ENCODE data around the gene ABCA3. TPM values are rescaled to one million over a fixed set of nuclear protein-coding genes. Genes with fewer than 3 reads are reported as not detected.
"Not testable (repeated sequence)": the region's sequence is repeated elsewhere in the genome, so short reads cannot be mapped to it uniquely, and the experiment has no call there.

ABCA3 gene
- 18.4 TPM for polyA plus RNA-seq (ENCODE audit: insufficient read length)

DNA sequence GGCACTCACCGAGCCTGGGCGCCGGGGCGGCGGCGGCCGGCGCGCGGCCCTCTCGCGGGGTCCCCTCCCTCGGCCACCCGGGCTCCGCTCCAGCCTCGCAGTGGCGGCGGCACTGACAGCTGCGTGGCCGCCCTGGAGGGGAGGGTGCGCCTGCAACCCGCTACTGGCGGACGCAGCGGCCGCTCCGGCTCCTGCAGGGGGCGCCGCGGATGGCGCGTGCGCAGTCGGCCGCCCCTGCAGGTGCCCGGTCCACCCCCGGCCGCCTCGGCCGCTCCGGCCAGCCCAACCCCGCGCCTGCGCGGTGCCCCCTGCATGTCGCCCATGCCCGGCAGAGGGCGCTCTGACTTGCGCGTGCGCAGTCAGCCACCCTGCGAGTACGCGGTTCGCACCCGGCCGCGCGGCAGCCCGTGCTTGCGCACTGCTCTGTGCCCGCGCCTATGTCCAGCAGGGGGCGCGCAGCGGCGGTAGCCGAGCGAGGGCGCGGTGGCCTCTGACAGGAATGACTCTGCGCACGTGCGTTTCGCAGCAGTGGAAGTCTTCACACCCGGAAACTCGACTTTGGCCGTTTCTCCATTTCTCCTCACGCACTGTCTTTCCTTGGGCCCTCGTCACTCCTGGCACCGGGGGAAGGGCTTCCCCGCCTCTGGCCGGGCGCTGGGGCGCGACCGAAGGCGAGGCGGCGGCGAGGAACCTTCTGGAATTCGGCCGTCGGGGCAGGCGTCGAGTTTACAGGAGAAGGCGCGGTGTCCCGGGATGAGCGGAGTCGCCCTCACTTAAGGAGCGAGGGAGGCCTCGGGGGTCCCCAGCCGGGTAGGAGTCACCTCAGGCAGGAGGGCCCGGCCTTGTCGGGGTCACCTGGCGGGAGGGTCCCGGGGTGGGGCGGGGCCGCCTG, at the start of gene ABCA3:
Gene ABCA3 (minus strand): TSS at position 165 of the 892 bp plus-strand sequence. CDS start 14,262 bp downstream, outside the sequence.
- peak; percentile 97 for DNase-seq

DNA sequence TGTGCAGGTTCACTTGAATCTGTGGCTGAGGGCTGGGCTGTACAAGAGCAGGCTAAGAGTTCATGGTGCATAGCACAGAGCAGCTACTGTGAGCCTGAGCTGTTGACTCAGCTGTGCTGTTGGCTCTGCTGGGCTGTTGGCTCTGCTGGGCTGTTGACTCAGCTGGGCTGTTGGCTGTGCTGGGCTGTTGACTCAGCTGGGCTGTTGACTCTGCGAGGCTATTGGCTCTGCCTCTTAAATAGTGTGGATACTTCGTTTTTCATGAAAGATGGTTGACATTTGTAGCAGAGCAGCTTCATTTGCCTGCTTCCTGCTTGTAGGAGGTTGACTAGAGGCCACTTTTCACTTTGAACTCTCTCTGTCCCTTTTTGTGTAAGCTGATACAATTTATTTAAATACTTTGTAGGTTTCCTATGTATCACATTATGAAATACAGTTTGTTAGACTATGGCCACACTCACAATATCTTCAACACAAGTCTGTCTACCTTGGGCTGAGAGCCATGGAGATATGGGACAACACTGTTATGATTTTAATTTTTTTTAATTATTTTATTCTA, 48.4 kb upstream of the ABCA3 start:
- DNase-seq = no peak

DNA sequence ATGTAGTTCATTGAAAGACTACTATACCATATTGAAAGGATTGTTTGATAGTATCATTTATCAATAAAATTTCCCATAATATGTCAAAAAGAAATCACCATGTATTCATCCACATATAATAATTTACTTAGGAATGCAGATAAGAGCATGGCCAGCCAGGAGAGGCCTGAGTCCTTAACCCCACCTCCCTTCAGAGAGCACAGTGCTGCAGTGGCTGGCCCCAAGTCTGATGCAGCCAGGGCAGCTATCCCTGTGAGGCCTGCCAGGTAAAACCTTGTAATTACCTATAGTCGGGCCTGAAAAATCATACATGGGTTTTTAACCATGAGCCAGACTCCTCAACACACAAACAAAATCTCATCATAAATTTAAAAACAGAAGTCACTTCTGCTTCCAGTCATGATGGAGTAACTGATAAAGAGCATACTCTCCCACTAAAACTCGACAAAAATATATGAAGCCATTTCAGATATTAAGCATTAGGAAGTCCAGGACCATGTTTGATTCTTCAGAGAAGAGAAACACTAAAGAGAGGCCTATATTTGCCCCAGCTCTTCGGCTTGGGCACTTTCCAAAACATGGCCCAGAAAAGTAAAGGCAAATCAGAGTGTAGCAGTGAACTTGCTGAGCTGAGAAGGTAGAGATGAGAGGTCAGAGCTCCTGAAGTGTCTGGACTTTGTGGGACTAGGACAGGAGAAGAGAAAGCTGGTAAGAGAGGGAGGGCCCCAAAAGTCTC, 47.8 kb upstream of the ABCA3 start:
- no peak for DNase-seq

DNA sequence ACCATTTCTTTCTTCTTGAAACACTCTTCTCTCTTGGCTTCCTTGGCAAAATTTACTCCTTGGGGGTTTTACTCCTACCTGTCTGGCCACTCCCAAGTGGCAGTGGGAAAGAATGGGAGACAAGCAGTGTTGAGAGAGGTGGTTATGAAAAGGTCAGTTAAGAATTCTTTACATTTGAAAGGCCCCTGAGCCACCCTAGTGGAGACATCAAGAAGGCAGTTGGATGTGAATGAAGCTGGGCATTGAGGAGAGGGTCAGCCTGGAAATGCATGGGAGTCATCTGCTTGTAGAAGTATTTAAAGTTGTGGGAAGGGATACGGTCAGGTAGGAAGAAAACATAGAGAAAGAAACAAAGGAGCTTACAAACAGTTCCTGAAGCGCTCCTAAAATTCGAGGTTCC, 46.5 kb upstream of the ABCA3 start:
- DNase-seq = no peak

DNA sequence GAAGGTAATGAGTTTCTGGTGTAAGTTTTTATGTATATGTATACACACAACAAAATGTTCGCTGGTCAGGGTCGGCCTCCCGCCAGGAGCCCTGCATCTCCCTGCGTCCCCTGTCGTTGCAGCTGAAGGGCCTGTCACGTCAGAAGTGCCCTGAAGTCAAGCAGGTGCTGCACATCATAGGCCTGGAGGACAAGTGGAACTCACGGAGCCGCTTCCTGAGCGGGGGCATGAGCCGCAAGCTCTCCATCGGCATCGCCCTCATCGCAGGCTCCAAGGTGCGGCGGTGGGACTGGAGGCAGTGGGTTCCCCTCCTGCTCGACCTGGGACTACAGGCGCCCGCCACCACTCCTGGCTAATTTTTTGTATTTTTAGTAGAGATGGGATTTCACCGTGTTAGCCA, 45.5 kb upstream of the ABCA3 start:
- DNase-seq = not testable (repeated sequence)

DNA sequence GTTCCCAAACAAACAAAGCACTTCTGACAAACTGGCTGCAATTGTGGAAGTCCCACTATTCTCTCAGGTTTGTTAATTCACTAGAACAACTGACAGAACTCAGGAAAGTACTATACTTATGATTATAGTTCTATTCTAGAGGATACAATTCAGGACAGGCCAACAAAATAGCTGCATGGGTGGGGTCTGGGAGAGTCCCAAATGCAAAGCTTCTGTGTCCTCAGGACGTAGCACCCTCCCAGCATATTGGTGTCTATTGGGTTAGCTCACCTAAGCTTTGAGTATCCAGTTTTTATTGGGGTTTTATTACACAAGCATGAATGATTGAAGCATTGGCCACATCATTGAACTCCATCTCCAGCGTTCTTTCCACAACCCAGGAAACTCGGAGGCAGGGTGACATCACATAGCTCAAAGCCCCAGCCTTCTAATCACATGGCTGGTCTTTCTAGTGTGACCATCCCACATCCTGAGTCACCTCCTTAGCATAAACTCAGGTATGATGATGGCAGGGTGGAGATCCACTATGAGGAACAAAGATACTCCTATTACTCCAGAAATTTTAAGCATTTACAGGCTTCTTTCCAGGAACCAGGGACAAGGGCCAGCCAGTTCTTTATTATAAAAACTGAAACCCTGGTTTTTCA, 44.8 kb upstream of the ABCA3 start:
- DNase-seq = no peak

DNA sequence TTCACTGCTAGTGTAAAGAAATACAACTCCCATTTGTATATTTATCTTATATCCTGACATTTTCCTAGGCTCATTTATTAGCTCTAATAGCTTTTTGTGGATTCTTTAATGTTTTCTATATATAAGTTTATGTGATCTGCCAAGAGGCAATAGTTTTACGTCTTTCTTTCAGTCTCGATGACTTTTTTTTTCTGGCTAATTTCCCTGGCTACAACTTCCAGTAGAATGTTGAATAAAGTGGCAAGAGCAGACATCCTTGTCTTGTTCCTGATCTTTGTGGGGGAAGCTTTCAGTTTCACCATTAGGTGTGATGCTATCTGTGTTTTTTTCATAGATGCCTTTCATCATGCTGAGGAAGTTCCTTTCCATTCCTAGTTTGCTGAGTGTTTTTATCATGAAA, 43.9 kb upstream of the ABCA3 start:
- DNase-seq = no peak

DNA sequence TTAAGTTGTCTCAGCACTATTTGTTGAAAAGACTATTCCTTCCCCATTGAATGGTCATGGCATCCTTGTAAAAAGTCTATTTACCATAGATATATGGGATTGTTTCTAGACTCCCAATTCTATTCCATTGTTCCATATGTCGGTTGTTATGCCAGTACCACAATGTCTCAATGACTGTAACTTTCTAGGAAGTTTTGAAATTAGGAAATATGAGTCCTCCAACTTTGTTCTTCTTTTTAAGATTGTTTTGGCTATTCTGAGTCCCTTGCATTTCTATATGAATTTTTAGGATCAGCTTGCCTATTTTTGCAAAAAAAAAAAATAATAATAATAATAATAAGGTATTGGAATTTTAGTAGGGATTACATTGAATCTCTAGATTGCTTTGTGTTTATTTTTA, 43.0 kb upstream of the ABCA3 start:
- DNase-seq = no peak

DNA sequence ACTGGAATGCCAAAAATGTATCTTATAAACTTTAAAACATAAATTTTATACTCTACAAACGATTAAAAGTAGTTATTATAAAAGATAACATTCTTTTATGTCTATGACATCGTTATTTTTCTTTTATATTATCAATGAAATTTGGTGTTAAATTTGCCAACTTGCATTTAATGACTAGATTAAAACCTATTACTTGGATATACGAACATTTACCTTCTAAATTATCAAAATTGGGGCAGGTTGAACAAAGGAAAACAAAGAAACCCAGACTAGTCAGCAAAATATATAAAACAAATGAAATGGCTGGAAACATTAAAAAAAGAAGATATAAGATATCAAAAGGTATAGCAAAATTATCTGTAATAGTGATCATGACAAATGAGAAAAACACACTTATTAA, 34.1 kb upstream of the ABCA3 start:
- no peak for DNase-seq

DNA sequence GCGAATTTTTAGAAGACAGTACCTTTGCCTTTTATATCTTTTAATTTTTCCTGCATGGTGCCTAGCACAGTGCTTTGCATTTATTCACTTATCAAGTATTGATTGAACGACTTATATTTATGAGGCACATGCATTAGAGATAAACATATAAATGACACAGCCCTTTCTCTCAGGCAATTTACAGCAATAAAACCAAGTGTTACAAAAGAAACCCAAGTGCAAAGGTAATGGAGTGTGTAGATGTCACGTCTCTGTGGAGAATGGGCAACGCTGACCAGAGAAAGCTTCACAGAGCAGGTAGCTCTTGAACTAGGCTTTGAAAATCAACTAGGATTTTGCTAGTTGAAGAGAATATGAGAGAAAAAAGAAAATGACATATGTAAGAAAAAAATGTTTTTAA, 32.6 kb upstream of the ABCA3 start:
- DNase-seq = no peak

DNA sequence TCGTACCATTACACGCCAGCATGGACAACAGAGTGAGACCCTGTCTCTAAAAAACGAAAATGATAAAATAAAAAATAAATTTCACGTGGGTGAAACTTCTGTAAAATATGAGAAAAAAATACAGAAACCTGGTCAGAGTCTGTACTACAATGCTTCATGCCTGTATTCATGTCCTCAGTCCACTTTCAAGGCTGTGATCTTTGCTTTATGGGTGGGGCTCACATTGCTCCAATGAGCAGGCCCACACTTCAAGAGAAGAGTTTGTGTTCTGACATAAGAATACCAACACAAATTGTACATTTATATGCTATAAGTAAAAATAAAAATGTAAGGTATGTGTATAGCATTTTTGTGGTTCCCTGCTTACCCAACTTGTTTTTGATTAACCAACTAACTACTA, 32.2 kb upstream of the ABCA3 start:
- no peak for DNase-seq

DNA sequence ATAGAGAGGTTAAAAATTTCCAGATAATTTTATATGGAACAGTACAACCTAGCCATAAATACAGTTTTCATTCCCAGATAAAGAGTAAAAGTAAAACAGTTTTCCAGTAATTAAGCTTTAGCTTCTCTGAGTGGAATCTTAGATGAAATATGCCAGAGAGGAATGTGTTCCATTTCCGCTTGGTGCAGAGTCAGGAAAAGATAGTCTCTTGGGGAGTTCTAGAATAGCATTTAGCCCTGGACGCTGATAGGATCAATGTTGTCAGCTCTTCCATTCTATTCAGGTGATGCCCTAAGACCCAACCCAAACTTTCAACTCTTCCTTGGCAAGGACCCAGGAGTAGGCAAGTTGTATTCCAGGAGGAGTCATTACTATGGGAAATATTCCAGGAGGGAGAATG, 30.9 kb upstream of the ABCA3 start:
- peak; percentile 27 for DNase-seq

DNA sequence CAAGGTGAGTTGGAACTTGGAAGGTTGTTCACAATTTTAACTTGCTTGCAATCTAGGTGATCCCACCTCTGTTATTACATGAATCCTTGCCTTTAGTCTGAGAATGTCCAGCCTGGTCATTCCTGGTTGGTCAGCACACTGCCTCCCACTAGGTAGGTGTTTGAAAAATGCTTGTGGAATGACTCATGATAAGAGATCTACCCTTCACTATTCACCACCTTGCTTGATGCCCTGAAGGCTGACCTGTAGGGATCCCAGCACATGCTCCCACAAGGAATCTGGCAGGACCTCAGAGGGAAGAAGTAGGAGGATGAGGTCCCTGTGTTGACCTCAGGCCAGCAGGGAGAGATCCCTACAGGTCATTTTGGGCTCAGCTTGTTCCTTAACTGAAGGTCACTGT, 30.2 kb upstream of the ABCA3 start:
- no peak for DNase-seq

DNA sequence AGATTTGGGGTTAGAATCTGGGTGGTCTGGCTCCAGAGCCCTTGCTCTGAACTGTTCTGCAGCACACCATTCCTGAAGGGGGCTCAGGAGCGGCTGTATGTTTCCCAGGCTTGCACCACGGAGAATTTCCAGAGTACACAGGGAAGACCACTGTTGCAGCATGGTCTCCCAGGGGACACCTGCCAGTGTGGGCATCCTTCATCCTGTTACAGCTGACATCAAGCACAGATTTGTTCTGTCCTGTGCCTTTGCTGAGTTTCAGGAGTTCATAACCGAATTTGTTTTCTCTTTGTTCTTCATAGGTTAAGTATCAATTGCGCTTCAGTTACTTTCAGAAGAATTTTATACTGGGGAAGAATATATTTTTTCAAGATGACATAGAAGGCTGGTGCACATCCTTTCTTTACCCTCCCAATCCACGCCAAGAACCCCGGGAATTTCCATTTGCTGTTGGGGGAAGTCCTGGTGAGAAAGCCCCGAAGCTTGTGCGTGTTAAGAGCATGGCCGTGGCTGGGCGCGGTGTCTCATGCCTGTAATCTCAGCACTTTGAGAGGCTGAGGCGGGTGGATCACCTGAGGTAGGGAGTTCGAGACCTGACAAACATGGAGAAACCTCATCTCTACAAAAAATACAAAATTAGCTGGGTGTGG, 26.3 kb upstream of the ABCA3 start:
- no peak for DNase-seq

DNA sequence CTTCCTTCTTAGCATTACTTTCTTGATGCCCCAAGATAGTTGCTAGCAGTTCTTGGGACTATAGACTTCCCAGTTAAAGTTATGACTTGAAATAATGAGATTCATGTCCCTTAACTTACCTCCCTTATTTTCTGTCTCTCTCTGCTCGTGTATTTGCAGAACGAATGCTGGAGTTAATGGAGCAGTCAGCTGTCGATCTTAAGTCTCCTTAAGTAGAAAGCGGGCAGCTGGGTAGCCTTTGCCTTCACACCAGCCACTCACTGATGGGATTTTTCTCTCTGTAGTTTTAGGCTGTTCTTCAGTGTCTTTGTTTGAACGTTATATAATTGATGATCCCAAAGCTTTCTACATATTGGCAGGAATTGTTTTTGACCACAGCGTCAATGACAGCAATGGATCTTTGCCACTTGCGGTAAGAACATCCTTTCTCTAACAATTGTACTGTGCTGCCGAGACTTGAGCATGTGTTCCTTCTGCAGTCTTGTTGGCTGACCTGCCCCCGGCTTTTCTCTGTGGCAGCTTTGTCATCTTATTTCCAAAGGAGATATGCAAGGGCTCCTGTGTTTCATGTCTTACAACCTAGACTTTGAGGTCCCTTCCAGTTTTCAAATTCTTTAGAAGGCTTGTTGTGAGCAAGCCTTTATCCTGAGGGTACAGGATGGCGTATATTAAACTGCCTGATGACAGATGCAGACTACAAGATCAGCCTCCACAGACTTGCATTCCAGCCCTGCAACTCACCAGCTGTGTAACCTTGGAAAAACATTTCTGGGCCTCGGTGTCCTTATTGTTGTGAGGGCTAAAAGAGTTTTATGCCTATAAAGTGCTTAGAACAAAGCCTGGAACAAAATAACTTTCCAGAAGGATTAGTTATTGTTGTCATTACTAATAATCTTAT, 25.1 kb upstream of the ABCA3 start:
- no peak for DNase-seq

DNA sequence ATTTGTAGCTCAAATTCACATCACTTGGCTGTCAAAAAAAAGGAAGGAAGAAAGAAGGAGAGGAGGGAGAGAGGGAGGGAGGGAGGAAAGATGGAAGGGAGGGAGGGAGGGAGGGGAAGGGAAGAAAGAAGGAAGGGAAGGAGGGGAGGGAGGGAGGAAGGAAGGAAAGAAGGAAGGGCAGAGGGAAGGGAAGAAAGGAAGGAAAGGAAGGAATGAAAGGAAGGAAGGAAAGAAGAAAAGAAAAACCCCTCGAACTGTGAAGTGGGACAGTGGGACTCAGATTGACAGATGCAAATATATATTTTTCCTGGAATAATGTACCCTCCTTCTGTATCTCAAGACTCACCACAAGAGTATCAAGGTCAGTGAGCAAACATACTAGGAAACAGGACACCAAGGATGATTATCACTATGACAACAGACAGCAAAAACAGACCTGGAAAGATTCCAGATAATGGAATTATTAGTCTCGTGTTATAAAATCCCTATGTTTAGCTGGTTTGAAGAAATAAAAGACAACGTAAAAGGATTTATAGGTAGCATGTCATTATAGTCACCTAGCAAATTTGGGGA, 24.2 kb upstream of the ABCA3 start:
- no peak for DNase-seq

DNA sequence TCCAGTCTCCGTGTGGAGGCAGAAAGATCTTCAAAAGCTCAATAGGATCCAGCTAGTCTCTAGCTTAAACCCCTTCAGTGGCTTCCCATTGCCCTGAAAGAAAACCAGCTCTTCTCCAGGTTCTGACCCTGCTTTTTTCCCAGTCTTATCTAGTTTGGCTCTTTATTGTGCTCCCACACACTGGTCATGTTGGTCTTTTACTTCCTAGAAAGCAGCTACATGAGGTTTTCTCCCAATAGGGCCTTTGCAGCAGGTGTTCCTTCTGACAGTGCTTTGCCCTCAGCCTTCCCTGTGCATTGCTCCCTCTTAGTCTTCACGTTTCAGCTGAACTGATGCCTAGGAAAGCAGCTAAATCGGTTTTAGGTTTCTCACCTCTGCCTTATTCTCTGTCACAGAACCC, 21.7 kb upstream of the ABCA3 start:
- DNase-seq = no peak

DNA sequence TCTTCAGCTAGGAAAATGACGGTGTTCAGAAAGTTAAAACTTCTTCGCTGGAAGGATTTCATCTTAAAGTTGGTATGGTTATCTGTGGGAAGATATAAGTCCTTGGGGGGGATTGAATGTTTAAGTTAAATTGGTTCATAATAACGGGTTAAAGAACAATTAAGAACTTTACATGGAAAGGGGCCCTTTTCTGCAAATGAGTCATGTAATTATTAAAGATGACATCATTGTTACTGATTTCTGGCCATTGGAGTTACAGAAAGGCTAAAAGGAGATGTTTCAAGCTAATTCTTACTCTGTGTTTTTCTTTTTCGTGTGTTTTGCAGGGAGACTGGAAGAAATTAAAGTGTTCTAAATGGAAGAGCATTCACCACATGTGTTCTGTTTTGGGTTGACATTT, 20.6 kb upstream of the ABCA3 start:
- no peak for DNase-seq

DNA sequence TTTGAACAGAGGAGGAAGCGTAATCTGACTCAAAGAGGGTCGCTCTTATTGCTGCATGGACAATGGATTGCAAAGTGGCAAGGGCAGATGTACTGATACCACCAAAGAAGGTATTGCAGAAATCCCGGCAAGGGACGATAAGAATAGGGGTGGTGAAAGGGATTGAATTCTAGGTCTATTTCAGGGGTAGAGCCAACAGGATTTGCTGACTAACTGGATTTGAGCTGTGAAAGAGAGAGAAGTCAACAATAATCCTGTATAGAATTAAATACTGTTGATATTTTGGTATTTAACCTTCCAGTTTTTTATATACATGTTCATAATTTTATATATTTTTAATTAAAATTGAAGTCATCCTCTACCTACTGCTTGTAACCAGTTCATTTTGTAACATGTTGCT, 19.4 kb upstream of the ABCA3 start:
- no peak for DNase-seq

DNA sequence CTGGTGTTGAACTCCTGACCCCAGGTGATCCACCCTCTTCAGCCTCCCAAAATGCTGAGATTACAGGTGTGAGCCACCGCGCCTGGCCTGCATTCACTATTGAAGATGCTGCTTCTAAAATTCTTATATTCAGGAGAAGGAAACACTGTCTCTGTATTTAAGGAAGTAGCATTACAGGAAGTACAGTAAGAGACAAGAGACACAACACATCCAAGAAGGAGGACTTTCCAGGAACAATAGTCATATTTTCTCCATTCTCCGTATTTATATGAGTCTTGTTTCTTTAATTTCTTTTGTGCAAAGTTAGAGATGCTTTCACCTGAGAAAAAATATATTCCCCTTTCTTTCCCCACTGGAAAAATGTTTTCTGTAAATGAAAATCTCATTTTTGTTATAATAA, 18.3 kb upstream of the ABCA3 start:
- no peak for DNase-seq

DNA sequence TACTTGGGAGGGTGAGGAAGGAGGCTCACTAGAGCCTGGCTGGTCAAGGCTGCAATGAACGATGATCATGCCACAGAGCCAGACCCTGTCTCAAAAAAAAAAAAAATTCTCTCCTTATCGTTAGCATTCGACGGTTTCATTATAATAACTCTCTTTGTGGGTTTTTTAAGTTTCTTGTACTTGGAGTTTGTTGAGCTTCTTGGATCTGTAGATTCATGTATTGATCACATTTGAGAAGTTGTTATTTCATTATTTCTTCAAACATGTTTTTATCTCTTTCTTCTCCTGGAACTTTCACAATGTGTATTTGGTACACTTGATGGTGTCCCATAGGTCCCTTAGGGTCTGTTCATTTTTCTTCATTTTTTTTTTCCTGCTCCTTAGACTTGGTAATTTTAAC, 16.8 kb upstream of the ABCA3 start:
- no peak for DNase-seq

Data from hindlimb muscle (tissue), 1 donor.